H1 (cell line): ENCODE measurements around the gene DEK. TPM values are rescaled to one million over a fixed set of nuclear protein-coding genes. Genes with fewer than 3 reads are reported as not detected.

ENCODE experiments used
- KDM4A ChIP-seq: IDR thresholded peaks from one replicate; pipeline ENCODE4 v1.7.1; 2012; ENCODE audit warnings: low read depth, mild to moderate bottlenecking, moderate library complexity, low read length, inconsistent platforms; ENCODE audit not compliant: severe bottlenecking
- SUZ12 ChIP-seq: fragments of 200-600 bp; sonication (generic); IDR thresholded peaks from 2 replicates; pipeline ENCODE4 v1.6.1; 2012; ENCODE audit warnings: mild to moderate bottlenecking, inconsistent platforms, low read length, moderate library complexity, mixed read lengths
- USF2 ChIP-seq: IDR thresholded peaks from 2 replicates; pipeline ENCODE4 v1.6.1; 2011; ENCODE audit warnings: low read length, improper control_type of control experiment
- polyA plus RNA-seq, 7 experiments: library from polyadenylated mRNA; depleted of rRNA in 3 of 7; stranded (reverse) in 5 of 7; unstranded in 2 of 7; fragments of >200 nt in 5 of 7; fragments of 200-250 nt in 2 of 7; gene quantifications; 1 replicate in 5 of 7; 2 replicates in 1 of 7; 4 replicates in 1 of 7; pipeline versions ENCODE4 v1.2.1 to v1.2.3, GENCODE V29; 2011 to 2013; ENCODE audit warnings: missing spikeins in 2 of 7, mixed read lengths in 2 of 7
- total RNA-seq: library from RNA; stranded (reverse); fragmentation: NEBNext Ultra II Directional; extraction: Animal tissue kit (Norgen Biotek cat#: 25700); gene quantifications from 2 replicates; pipeline ENCODE4 v1.2.1, GENCODE V29; 2021

DEK gene
- total and polyA plus RNA-seq, 2 of the 8 experiments (the other 6 are each of a cell fraction or from before 2014, with no cell fraction given), result 40.0 to 228 TPM

GRCh38 chr6:18235524-18235923 is 28.8 kb downstream of the DEK start (continued):
- no peak for TF ChIP-seq USF2
- no peak for TF ChIP-seq SUZ12
- no peak for TF ChIP-seq KDM4A
